NK-92 treated with Interleukin-12 subunit alpha and Interleukin-12 subunit beta, amount 100 ng/mL, for 24 hours (cell line): ENCODE measurements around the gene RPL21.
"Not testable (repeated sequence)": the region's sequence is repeated elsewhere in the genome, so short reads cannot be mapped to it uniquely, and the experiment has no call there.

ENCODE experiments used
- DNase-seq: peaks from one replicate; lab custom pipeline; 2025; lab: John Stamatoyannopoulos, UW

RPL21 gene

GRCh38 chr13:27251166-27252091 is at the start of gene RPL21:
TSS of gene RPL21 (plus strand) at chr13:27251558. CDS start at chr13:27253777, 2,219 bp downstream.
- DNase-seq, result peak; percentile 89

GRCh38 chr13:27201661-27202060 is 49.7 kb upstream of the RPL21 start:
- no peak for DNase-seq

- DNase-seq, result no peak
Observed at GRCh38 chr13:27203186-27203585, 48.2 kb upstream of the RPL21 start.

- DNase-seq, result no peak
Observed at GRCh38 chr13:27203854-27204253, 47.5 kb upstream of the RPL21 start.

- no peak for DNase-seq
Observed at GRCh38 chr13:27208514-27208913, 42.8 kb upstream of the RPL21 start.

GRCh38 chr13:27211271-27211670 is 40.1 kb upstream of the RPL21 start:
- no peak for DNase-seq

- DNase-seq, result no peak
Observed at GRCh38 chr13:27211771-27212364, 39.5 kb upstream of the RPL21 start.

- DNase-seq, result not testable (repeated sequence)
Observed at GRCh38 chr13:27213386-27213785, 38.0 kb upstream of the RPL21 start.

GRCh38 chr13:27217791-27218190 is 33.6 kb upstream of the RPL21 start:
- DNase-seq, result not testable (repeated sequence)

- not testable (repeated sequence) for DNase-seq
Observed at GRCh38 chr13:27218861-27219260, 32.5 kb upstream of the RPL21 start.

GRCh38 chr13:27219611-27220010 is 31.7 kb upstream of the RPL21 start:
- no peak for DNase-seq

- not testable (repeated sequence) for DNase-seq
Observed at GRCh38 chr13:27222100-27222499, 29.3 kb upstream of the RPL21 start.

- DNase-seq, result no peak
Observed at GRCh38 chr13:27226991-27227390, 24.4 kb upstream of the RPL21 start.

GRCh38 chr13:27228131-27228530 is 23.2 kb upstream of the RPL21 start:
- DNase-seq, result no peak

- no peak for DNase-seq
Observed at GRCh38 chr13:27229642-27230041, 21.7 kb upstream of the RPL21 start.

- no peak for DNase-seq
Observed at GRCh38 chr13:27233964-27234363, 17.4 kb upstream of the RPL21 start.

- DNase-seq, result no peak
Observed at GRCh38 chr13:27236478-27236877, 14.9 kb upstream of the RPL21 start.

GRCh38 chr13:27242702-27243101 is 8.7 kb upstream of the RPL21 start:
- no peak for DNase-seq

GRCh38 chr13:27245610-27246009 is 5.7 kb upstream of the RPL21 start:
- no peak for DNase-seq

GRCh38 chr13:27250833-27251165 is 559 bp upstream of the RPL21 start:
- DNase-seq, result no peak

- no peak for DNase-seq
Observed at GRCh38 chr13:27252467-27252866, 1.1 kb downstream of the RPL21 start.

- no peak for DNase-seq
Observed at GRCh38 chr13:27257233-27257568, 5.8 kb downstream of the RPL21 start.

- no peak for DNase-seq
Observed at GRCh38 chr13:27257648-27258253, 6.4 kb downstream of the RPL21 start.
